Measurements from ENCODE around the gene KLHL14.

- TF ChIP-seq NFRKB (IDR thresholded peaks at IDR 0.05) (no peak), BHLHE40 (IDR thresholded peaks at IDR 0.05; ENCODE audit: borderline replicate concordance) (no peak), ELF4 (IDR thresholded peaks at IDR 0.05) (no peak), FOXA1 (IDR thresholded peaks at IDR 0.05) (no peak), ZNF384 (IDR thresholded peaks at IDR 0.05) (no peak), SUZ12 (IDR thresholded peaks at IDR 0.05) (no peak), FOXK2 (IDR thresholded peaks at IDR 0.05) (no peak), SP1 (IDR thresholded peaks at IDR 0.05) (no peak)
Measured at GRCh38 chr18:32761231-32761630, 11.6 kb downstream of the KLHL14 start.

Measured in HEK293T (cell line).